Endothelial cell of umbilical vein (primary cell): ENCODE results near the gene PRKCI. TPM values are rescaled to one million over a fixed set of nuclear protein-coding genes. Genes with fewer than 3 reads are reported as not detected.

ENCODE experiments used
- BruUV-seq: library from RNA; stranded (reverse); fragments of 400-500 nt; replicated peaks from 2 replicates; lab custom pipeline; 2021; lab: Mats Ljungman, UMichigan
- CTCF ChIA-PET: fragments of 300-600, 350-600 bp; sonication (Branson Sonifier 250); formaldehyde crosslinking; loops from one replicate; lab custom pipeline; 2021; ENCODE audit warnings: antibody characterized with exemption, inconsistent platforms; lab: Charles Lee
- POLR2A ChIA-PET: fragments of 300-600, 350-600 bp; sonication (Branson Sonifier 250); formaldehyde crosslinking; loops from one replicate; lab custom pipeline; 2021; ENCODE audit warnings: antibody characterized with exemption, inconsistent platforms; lab: Charles Lee
- DNase-seq: peaks from one replicate; pipeline ENCODE4 v3.0.0-alpha.2; 2011; ENCODE audit warnings: low read depth, low spot score
- FAIRE-seq: peaks from 2 replicates; lab custom pipeline; 2011; peaks lifted over from hg19 to GRCh38; lab: Jason Lieb, UNC
- H2AFZ ChIP-seq: 2 replicates; pipeline ENCODE4 v1.6.0; 2012; ENCODE audit warnings: low read depth, low read length, control low read depth, inconsistent platforms
- H3K27ac ChIP-seq: 2 replicates; pipeline ENCODE4 v1.5.1; 2011; ENCODE audit warnings: low read depth, mild to moderate bottlenecking, control low read depth, low read length, moderate library complexity; ENCODE audit not compliant: insufficient read depth
- H3K27me3 ChIP-seq, 2 experiments: 2 replicates each; pipeline versions ENCODE4 v1.6.0 to v1.6.1; 2011; ENCODE audit warnings: low read length in 2 of 2, mixed read lengths in 1 of 2; ENCODE audit not compliant: control insufficient read depth in 2 of 2, insufficient read depth in 2 of 2
- H3K36me3 ChIP-seq, 2 experiments: 2 replicates in 1 of 2; 3 replicates in 1 of 2; pipeline ENCODE4 v1.5.1; 2011; ENCODE audit warnings: low read length in 2 of 2, mild to moderate bottlenecking in 1 of 2, moderate library complexity in 1 of 2; ENCODE audit not compliant: control insufficient read depth in 2 of 2, insufficient read depth in 2 of 2; ENCODE audit errors: extremely low read depth in 1 of 2
- H3K4me1 ChIP-seq: 3 replicates; pipeline ENCODE4 v1.5.1; 2011; ENCODE audit warnings: mild to moderate bottlenecking, low read length; ENCODE audit not compliant: control insufficient read depth, insufficient read depth; ENCODE audit errors: extremely low read depth
- H3K4me2 ChIP-seq: 2 replicates; pipeline ENCODE4 v1.6.1; 2011; ENCODE audit warnings: low read length, control low read depth, mixed read lengths; ENCODE audit not compliant: insufficient read depth
- H3K4me3 ChIP-seq, 3 experiments: fragments of 200-600 bp in 1 of 3; sonication (generic), shearing (Covaris generic) in 1 of 3; replicated peaks in 1 of 3; 2 replicates each; pipeline ENCODE4 v1.5.1; 2011 to 2016; ENCODE audit warnings: control low read depth in 3 of 3, low read length in 3 of 3, mild to moderate bottlenecking in 2 of 3, inconsistent platforms in 1 of 3, low read depth in 1 of 3, moderate library complexity in 1 of 3; ENCODE audit not compliant: insufficient read depth in 1 of 3
- H3K79me2 ChIP-seq: 2 replicates; pipeline ENCODE4 v1.6.0; 2012; ENCODE audit warnings: low read length, inconsistent platforms; ENCODE audit not compliant: control insufficient read depth, insufficient read depth
- H3K9ac ChIP-seq: replicated peaks from 2 replicates; pipeline ENCODE3; 2011; ENCODE audit warnings: low read length, control low read depth; ENCODE audit not compliant: insufficient read depth; ENCODE audit errors: extremely low read depth
- H3K9me1 ChIP-seq: replicated peaks from 3 replicates; pipeline ENCODE4 v1.6.0; 2011; ENCODE audit warnings: mild to moderate bottlenecking, low read length; ENCODE audit not compliant: control insufficient read depth, insufficient read depth; ENCODE audit errors: extremely low read depth
- H3K9me3 ChIP-seq: replicated peaks from 2 replicates; pipeline ENCODE4 v1.5.1; 2012; ENCODE audit warnings: low read length, inconsistent platforms; ENCODE audit not compliant: control insufficient read depth, insufficient read depth
- H4K20me1 ChIP-seq: replicated peaks from 2 replicates; pipeline ENCODE3; 2011; ENCODE audit warnings: mild to moderate bottlenecking, low read length; ENCODE audit not compliant: control insufficient read depth, insufficient read depth; ENCODE audit errors: extremely low read depth
- CTCF ChIP-seq, 2 donors: IDR thresholded peaks; 1 replicate in 1 of 2; 2 replicates in 1 of 2; pipeline ENCODE4 v1.5.1; 2011; ENCODE audit warnings: low read length in 2 of 2, mild to moderate bottlenecking in 2 of 2, moderate library complexity in 2 of 2, control low read depth in 1 of 2, inconsistent platforms in 1 of 2, low read depth in 1 of 2; ENCODE audit not compliant: insufficient read depth in 1 of 2; ENCODE audit errors: extremely low read depth in 1 of 2
- EZH2 ChIP-seq: IDR thresholded peaks from 2 replicates; pipeline ENCODE4 v1.6.1; 2012; ENCODE audit warnings: borderline replicate concordance, low read depth, mild to moderate bottlenecking, moderate library complexity, low read length, inconsistent platforms; ENCODE audit not compliant: severe bottlenecking
- FOS ChIP-seq: IDR thresholded peaks from 2 replicates; pipeline ENCODE4 v1.6.1; 2011; ENCODE audit warnings: mild to moderate bottlenecking, low read length, moderate library complexity, borderline replicate concordance; ENCODE audit not compliant: insufficient read depth
- GATA2 ChIP-seq: IDR thresholded peaks from 2 replicates; pipeline ENCODE4 v1.7.0; 2011; ENCODE audit warnings: low read depth, mild to moderate bottlenecking, moderate library complexity, mixed read lengths, low read length; ENCODE audit not compliant: insufficient read length, insufficient read depth
- JUN ChIP-seq: IDR thresholded peaks from 2 replicates; pipeline ENCODE4 v1.6.1; 2011; ENCODE audit warnings: borderline replicate concordance, low read depth; ENCODE audit not compliant: insufficient read length, insufficient read depth
- MAX ChIP-seq: IDR thresholded peaks from 2 replicates; pipeline ENCODE4 v1.6.1; 2011; ENCODE audit not compliant: insufficient read depth, insufficient read length
- MYC ChIP-seq: IDR thresholded peaks from one replicate; pipeline ENCODE4 v1.6.1; 2011; ENCODE audit warnings: mild to moderate bottlenecking, low read depth, low read length
- POLR2A ChIP-seq: IDR thresholded peaks from 2 replicates; pipeline ENCODE4 v1.6.1; 2012; ENCODE audit warnings: low read depth, mild to moderate bottlenecking, control low read depth, low read length
- POLR2AphosphoS5 ChIP-seq: IDR thresholded peaks from 2 replicates; pipeline ENCODE4 v1.6.1; 2012; ENCODE audit warnings: low read depth, mild to moderate bottlenecking, control low read depth, low read length, moderate library complexity; ENCODE audit not compliant: insufficient read depth
- dilution Hi-C: fragments of 300-500 bp; cut with MboI; formaldehyde crosslinking; loops from one replicate; pipeline ENCODE4 v1.15.0; 2019; ENCODE audit warnings: low sequenced_read_pairs; ENCODE audit not compliant: extremely low pct_ligation_motif_present
- intact Hi-C: fragments of 100-400 bp; cut with micrococcal nuclease; formaldehyde crosslinking; loops from one replicate; pipeline ENCODE4 v1.10.0; 2022
- polyA plus RNA-seq, 4 experiments: library from polyadenylated mRNA; depleted of rRNA in 3 of 4; stranded (reverse) in 3 of 4; unstranded in 1 of 4; fragments of >200 nt; gene quantifications; 2 replicates each; pipeline versions ENCODE4 v1.2.1 to v1.2.3, GENCODE V29; 2011 to 2012; ENCODE audit warnings: missing spikeins in 1 of 4
- total RNA-seq: library from RNA; stranded (reverse); gene quantifications from 2 replicates; pipeline ENCODE4 v1.2.3, GENCODE V29; 2021

Gene PRKCI
- total and polyA plus RNA-seq, 2 donors (not counting 3 experiments of a cell fraction or from before 2014, with no cell fraction given) = 7.1 to 23.9 TPM

- TF ChIP-seq FOS (no peak), MYC (no peak), CTCF (IDR thresholded peaks at IDR 0.05; ENCODE audit: extremely low read depth in 1 of 2, insufficient read depth in 1 of 2, low read depth in 1 of 2, low read length in 2 of 2) (no peak), EZH2 (no peak), JUN (no peak), MAX (no peak), POLR2A (no peak), POLR2AphosphoS5 (no peak), GATA2 (no peak)
- CTCF ChIA-PET = no interaction called here
- H3K9ac ChIP-seq = no peak overlapping the region
- dilution Hi-C loops (no loop called here), intact Hi-C loops (no loop called here)
- H3K9me3 ChIP-seq = no peaks in the 10 kb centered on the region
- no peaks in the 10 kb centered on the region for H3K9me1 ChIP-seq
- FAIRE-seq (no peak), DNase-seq (no peak)
- H4K20me1 ChIP-seq = no peaks in the 10 kb centered on the region
- H2AFZ ChIP-seq = no peak overlapping the region
- no peaks in the 10 kb centered on the region for H3K4me1 ChIP-seq
- H3K4me2 ChIP-seq = no peak overlapping the region
- no TSS peak for BruUV-seq
- H3K79me2 ChIP-seq = no peaks in the 10 kb centered on the region
- POLR2A ChIA-PET = no interaction called here
- H3K36me3 ChIP-seq = no peaks in the 10 kb centered on the region
- H3K27me3 ChIP-seq = no peaks in the 10 kb centered on the region
- no peak overlapping the region for H3K27ac ChIP-seq
- H3K4me3 ChIP-seq = no peak overlapping the region
These were observed 115.2 kb downstream of the PRKCI start for GRCh38 chr3:170337420-170337819.
